ENCODE results near the gene CCL19. TPM values are rescaled to one million over a fixed set of nuclear protein-coding genes. Genes with fewer than 3 reads are reported as not detected.
"Not testable (repeated sequence)": the region's sequence is repeated elsewhere in the genome, so short reads cannot be mapped to it uniquely, and the experiment has no call there.

The CCL19 gene
- polyA plus RNA-seq, result 10 to 100 TPM in 1 of 2 donors, 1 to 10 TPM in 1; 2.2 to 10.5 TPM

DNA sequence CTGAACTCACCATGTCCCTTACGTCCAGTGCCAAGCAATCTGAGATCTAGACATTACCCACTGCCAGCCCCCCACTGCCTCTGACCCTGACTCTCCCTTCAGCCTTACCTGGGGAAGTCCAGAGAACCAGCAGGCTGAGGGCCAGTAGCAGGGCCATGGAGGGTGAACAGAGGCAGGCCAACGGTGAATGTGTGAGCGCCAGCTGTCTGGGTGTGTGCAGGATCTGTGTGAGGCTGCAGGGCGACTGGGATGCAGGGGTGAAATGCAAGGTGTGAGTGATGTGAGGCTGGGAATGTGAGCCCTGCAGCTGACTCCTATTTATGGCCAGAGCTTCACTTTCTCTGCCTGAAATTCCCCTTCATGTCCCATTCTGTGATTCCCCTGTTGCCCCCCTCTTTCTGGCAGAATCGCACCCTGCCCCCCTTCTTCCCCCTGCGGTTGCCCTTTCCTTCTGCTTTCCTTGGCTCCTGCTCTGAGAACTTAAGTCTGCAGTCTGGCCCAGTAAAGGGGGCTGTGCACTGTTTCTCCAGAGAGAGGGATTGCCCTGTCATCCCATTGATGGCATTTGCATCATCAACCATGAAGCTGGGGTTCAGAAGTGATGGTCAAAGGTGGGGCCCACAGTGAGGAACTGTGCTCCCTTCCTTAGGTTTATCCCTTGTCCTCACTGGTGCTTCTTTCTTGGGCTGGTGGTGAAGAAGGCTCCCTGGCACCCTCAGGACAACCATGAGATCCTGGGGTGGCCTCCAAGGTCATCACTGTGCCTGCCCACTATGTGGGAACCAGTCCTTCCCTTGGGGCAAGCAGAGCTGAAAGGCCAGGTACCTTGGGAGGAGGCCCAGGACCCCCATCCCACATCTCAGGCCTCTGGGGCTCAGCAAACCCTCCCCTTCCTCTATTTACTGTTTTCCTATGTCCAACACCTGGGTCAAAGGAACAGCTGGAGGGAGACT, at the start of gene CCL19:
Gene CCL19, minus strand, starts transcription at position 294 of the 953 bp plus-strand sequence. Its CDS starts 137 bp downstream, at position 157.
- Histone ChIP-seq H3K36me3 (ENCODE audit: control insufficient read depth in 2 of 2, insufficient read depth in 2 of 2, low read length in 1 of 2) (no peaks in the 10 kb centered on the region), H3K27me3 (ENCODE audit: control insufficient read depth in 1 of 2, insufficient read depth in 2 of 2, low read length in 2 of 2) (no peaks in the 10 kb centered on the region), H3K4me1 (ENCODE audit: control insufficient read depth in 2 of 2, insufficient read depth in 2 of 2, low read length in 1 of 2) (peaks cover 0 to 5% of the 10 kb centered on the region in 2 donors), H3K9me3 (ENCODE audit: control insufficient read depth in 2 of 2, insufficient read depth in 1 of 2, low read depth in 1 of 2, low read length in 1 of 2) (no peaks in the 10 kb centered on the region), H3K27ac (ENCODE audit: low read depth in 2 of 2, low read length in 1 of 2) (no peak within 1 kb of the TSS), H3K4me3 (ENCODE audit: low read depth in 1 of 2, low read length in 2 of 2) (no peak within 1 kb of the TSS)
- 34 to 41% methylated on average over 6 of the region's 6 CpGs for WGBS, 2 donors

DNA sequence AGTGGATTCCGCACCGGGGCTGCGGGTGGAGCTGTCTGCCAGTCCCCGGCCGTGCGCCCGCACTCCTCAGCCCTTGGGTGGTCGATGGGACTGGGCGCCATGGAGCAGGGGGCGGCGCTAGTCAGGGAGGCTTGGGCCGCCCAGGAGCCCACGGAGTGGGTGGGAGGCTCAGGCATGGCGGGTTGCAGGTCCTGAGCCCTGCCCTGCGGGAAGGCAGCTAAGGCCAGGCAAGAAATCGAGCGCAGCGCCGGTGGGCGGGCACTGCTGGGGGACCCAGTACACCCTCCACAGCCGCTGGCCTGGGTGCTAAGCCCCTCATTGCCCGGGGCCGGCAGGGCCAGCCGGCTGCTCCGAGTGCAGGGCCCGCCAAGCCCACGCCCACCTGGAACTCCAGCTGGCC, 49.1 kb upstream of the CCL19 start:
- H3K27me3 ChIP-seq (ENCODE audit: control insufficient read depth in 1 of 2, insufficient read depth in 2 of 2, low read length in 2 of 2); H3K9me3 ChIP-seq (ENCODE audit: control insufficient read depth in 2 of 2, insufficient read depth in 1 of 2, low read depth in 1 of 2, low read length in 1 of 2); H3K4me3 ChIP-seq (ENCODE audit: low read depth in 1 of 2, low read length in 2 of 2); H3K4me1 ChIP-seq (ENCODE audit: control insufficient read depth in 2 of 2, insufficient read depth in 2 of 2, low read length in 1 of 2); H3K36me3 ChIP-seq (ENCODE audit: control insufficient read depth in 2 of 2, insufficient read depth in 2 of 2, low read length in 1 of 2); H3K27ac ChIP-seq (ENCODE audit: low read depth in 2 of 2, low read length in 1 of 2): not testable (repeated sequence)
- WGBS, 2 donors, result 96 to 97% methylated on average over 19 to 27 of the region's 27 CpGs

DNA sequence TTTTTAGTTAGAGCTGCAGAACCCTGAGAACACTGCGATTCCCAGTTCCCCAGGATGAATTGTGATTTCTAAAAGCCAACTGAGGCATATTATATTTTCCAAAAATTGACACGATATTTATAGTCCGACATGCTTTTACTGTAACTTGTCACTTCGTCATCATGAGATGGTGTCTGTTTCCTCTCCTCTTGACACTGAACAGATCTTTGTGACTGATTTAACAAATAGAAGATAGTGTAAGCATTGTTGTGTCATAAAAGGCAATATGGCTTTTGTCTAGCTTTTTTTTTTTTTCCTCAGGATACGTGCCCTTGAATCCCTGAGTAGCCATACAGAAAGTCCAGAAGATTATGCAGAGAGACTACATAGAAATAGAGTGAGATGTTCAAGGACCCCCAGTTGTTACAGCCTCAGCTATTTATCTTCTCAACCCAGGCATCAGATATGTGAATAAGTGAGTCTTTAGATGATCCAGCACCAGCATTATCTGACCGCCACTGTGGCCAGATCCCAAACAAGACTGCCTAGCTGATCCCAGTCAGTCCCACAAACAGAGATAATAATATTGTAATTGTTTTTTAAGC, 46.7 kb upstream of the CCL19 start:
- no peak overlapping the region for H3K27ac ChIP-seq (ENCODE audit: low read depth in 2 of 2, low read length in 1 of 2)
- no peaks in the 10 kb centered on the region for H3K36me3 ChIP-seq (ENCODE audit: control insufficient read depth in 2 of 2, insufficient read depth in 2 of 2, low read length in 1 of 2)
- no peaks in the 10 kb centered on the region for H3K27me3 ChIP-seq (ENCODE audit: control insufficient read depth in 1 of 2, insufficient read depth in 2 of 2, low read length in 2 of 2)
- H3K4me3 ChIP-seq (ENCODE audit: low read depth in 1 of 2, low read length in 2 of 2), result no peak overlapping the region
- no peaks in the 10 kb centered on the region for H3K9me3 ChIP-seq (ENCODE audit: control insufficient read depth in 2 of 2, insufficient read depth in 1 of 2, low read depth in 1 of 2, low read length in 1 of 2)
- 67 to 70% methylated on average over 6 of the region's 6 CpGs for WGBS, 2 donors
- no peaks in the 10 kb centered on the region for H3K4me1 ChIP-seq (ENCODE audit: control insufficient read depth in 2 of 2, insufficient read depth in 2 of 2, low read length in 1 of 2)

DNA sequence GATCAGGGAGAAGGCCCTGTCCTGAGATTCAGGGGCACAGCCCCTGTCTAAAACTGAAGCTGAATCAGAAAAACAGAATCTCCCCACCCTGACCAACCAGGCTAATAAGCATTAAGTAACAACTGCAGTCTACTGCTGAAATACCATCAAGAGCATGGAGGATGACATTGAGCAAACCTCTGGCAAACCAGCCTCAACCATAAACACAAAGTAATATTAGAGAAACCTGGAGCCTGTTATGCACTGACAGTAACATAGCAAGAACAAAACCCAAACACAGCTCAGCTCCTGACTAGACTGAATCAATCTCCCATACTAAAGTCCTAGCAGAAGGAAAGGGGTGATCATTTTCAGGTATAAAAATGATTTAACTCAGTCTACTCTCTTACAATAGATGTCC, 43.6 kb upstream of the CCL19 start:
- H3K27me3 ChIP-seq (ENCODE audit: control insufficient read depth in 1 of 2, insufficient read depth in 2 of 2, low read length in 2 of 2), result no peaks in the 10 kb centered on the region
- H3K4me3 ChIP-seq (ENCODE audit: low read depth in 1 of 2, low read length in 2 of 2), result no peak overlapping the region
- no peaks in the 10 kb centered on the region for H3K36me3 ChIP-seq (ENCODE audit: control insufficient read depth in 2 of 2, insufficient read depth in 2 of 2, low read length in 1 of 2)
- no peak overlapping the region for H3K27ac ChIP-seq (ENCODE audit: low read depth in 2 of 2, low read length in 1 of 2)
- no peaks in the 10 kb centered on the region for H3K9me3 ChIP-seq (ENCODE audit: control insufficient read depth in 2 of 2, insufficient read depth in 1 of 2, low read depth in 1 of 2, low read length in 1 of 2)
- no peaks in the 10 kb centered on the region for H3K4me1 ChIP-seq (ENCODE audit: control insufficient read depth in 2 of 2, insufficient read depth in 2 of 2, low read length in 1 of 2)

DNA sequence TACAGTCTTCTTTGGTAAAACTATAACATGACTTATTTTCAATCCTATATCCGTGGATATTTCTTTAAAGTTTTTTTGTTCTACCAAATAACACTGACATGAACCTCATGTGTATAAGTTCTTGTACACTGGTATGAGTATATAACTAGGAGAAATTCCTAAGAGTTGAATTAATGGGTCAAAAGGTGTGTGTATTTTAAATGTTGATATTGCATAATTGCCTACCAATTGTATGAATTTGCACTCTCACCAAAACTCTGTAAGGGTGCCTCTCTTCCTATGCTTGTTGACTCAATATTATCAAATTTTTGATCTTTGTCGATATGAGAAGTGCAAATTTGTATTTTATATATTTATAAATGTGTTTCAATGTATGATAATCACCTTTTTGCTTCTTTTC, 41.8 kb upstream of the CCL19 start:
- H3K36me3 ChIP-seq (ENCODE audit: control insufficient read depth in 2 of 2, insufficient read depth in 2 of 2, low read length in 1 of 2), result no peaks in the 10 kb centered on the region
- WGBS, 2 donors, result 85 to 87% methylated on average over 2 of the region's 2 CpGs
- H3K27ac ChIP-seq (ENCODE audit: low read depth in 2 of 2, low read length in 1 of 2), result no peak overlapping the region
- no peaks in the 10 kb centered on the region for H3K4me1 ChIP-seq (ENCODE audit: control insufficient read depth in 2 of 2, insufficient read depth in 2 of 2, low read length in 1 of 2)
- peaks cover 0 to 2% of the 10 kb centered on the region in 2 donors for H3K27me3 ChIP-seq (ENCODE audit: control insufficient read depth in 1 of 2, insufficient read depth in 2 of 2, low read length in 2 of 2)
- no peaks in the 10 kb centered on the region for H3K9me3 ChIP-seq (ENCODE audit: control insufficient read depth in 2 of 2, insufficient read depth in 1 of 2, low read depth in 1 of 2, low read length in 1 of 2)
- H3K4me3 ChIP-seq (ENCODE audit: low read depth in 1 of 2, low read length in 2 of 2), result no peak overlapping the region

DNA sequence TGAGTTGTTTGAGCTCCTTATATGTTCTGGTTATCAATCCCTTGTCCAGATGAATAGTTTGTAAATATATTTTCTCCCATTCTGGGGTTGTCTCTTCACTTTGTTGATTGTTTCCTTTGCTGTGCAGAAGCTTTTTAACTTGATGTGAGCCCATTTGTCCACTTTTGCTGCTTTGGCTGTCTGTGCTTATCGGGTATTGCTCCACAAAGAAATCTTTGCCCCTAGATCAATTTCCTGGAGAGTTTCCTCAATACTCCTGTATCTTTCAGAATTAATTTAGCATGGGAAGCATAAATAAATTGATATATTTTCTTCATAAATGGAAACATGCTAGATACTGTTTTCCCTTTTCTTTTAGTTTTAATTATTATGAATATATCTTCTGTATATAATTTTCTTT, 41.4 kb upstream of the CCL19 start:
- peaks cover 0 to 2% of the 10 kb centered on the region in 2 donors for H3K27me3 ChIP-seq (ENCODE audit: control insufficient read depth in 1 of 2, insufficient read depth in 2 of 2, low read length in 2 of 2)
- no peaks in the 10 kb centered on the region for H3K9me3 ChIP-seq (ENCODE audit: control insufficient read depth in 2 of 2, insufficient read depth in 1 of 2, low read depth in 1 of 2, low read length in 1 of 2)
- 93 to 97% methylated on average over 1 of the region's 1 CpG for WGBS, 2 donors
- no peaks in the 10 kb centered on the region for H3K4me1 ChIP-seq (ENCODE audit: control insufficient read depth in 2 of 2, insufficient read depth in 2 of 2, low read length in 1 of 2)
- no peaks in the 10 kb centered on the region for H3K36me3 ChIP-seq (ENCODE audit: control insufficient read depth in 2 of 2, insufficient read depth in 2 of 2, low read length in 1 of 2)
- no peak overlapping the region for H3K4me3 ChIP-seq (ENCODE audit: low read depth in 1 of 2, low read length in 2 of 2)
- no peak overlapping the region for H3K27ac ChIP-seq (ENCODE audit: low read depth in 2 of 2, low read length in 1 of 2)

DNA sequence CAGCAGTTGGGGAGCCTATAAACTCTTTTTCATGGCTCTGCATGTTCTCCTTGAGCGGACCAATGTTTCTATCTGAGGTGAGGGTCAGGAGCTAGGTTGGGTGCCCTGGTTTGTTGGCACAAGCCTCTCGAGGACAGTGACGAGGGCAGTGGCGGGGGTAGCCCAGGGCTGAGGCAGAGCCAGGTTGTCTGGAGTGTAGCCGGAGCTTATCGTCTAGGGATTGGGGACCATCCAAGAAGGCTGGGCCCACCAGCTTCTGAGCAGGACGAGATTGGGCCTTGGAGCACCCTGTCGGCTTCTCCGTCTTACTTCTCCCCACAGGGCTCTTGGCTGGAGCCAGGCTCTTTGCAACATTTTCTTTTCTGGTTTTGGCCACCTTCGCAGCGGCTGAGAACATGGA, 32.1 kb upstream of the CCL19 start:
- Histone ChIP-seq H3K4me1 (ENCODE audit: control insufficient read depth in 2 of 2, insufficient read depth in 2 of 2, low read length in 1 of 2) (no peaks in the 10 kb centered on the region), H3K9me3 (ENCODE audit: control insufficient read depth in 2 of 2, insufficient read depth in 1 of 2, low read depth in 1 of 2, low read length in 1 of 2) (no peaks in the 10 kb centered on the region), H3K4me3 (ENCODE audit: low read depth in 1 of 2, low read length in 2 of 2) (no peak overlapping the region), H3K36me3 (ENCODE audit: control insufficient read depth in 2 of 2, insufficient read depth in 2 of 2, low read length in 1 of 2) (no peaks in the 10 kb centered on the region), H3K27me3 (ENCODE audit: control insufficient read depth in 1 of 2, insufficient read depth in 2 of 2, low read length in 2 of 2) (no peaks in the 10 kb centered on the region), H3K27ac (ENCODE audit: low read depth in 2 of 2, low read length in 1 of 2) (no peak overlapping the region)
- WGBS, 2 donors, result 94 to 95% methylated on average over 11 of the region's 11 CpGs

DNA sequence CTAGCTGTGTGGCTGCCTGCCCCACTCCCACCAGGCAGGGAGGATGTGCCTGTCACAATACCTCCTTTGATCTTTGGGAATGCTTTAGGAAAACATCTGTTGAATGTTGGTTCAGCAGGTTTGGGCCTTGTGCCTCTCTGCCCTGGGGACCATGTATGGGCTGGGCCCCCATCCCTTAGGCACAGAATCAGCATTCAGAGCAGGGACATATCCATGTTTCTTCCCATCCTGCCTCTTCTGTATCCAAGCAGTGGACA, 28.6 kb upstream of the CCL19 start:
- not testable (repeated sequence) for H3K27ac ChIP-seq (ENCODE audit: low read depth in 2 of 2, low read length in 1 of 2); H3K9me3 ChIP-seq (ENCODE audit: control insufficient read depth in 2 of 2, insufficient read depth in 1 of 2, low read depth in 1 of 2, low read length in 1 of 2); H3K4me3 ChIP-seq (ENCODE audit: low read depth in 1 of 2, low read length in 2 of 2); H3K36me3 ChIP-seq (ENCODE audit: control insufficient read depth in 2 of 2, insufficient read depth in 2 of 2, low read length in 1 of 2); H3K4me1 ChIP-seq (ENCODE audit: control insufficient read depth in 2 of 2, insufficient read depth in 2 of 2, low read length in 1 of 2); H3K27me3 ChIP-seq (ENCODE audit: control insufficient read depth in 1 of 2, insufficient read depth in 2 of 2, low read length in 2 of 2)

DNA sequence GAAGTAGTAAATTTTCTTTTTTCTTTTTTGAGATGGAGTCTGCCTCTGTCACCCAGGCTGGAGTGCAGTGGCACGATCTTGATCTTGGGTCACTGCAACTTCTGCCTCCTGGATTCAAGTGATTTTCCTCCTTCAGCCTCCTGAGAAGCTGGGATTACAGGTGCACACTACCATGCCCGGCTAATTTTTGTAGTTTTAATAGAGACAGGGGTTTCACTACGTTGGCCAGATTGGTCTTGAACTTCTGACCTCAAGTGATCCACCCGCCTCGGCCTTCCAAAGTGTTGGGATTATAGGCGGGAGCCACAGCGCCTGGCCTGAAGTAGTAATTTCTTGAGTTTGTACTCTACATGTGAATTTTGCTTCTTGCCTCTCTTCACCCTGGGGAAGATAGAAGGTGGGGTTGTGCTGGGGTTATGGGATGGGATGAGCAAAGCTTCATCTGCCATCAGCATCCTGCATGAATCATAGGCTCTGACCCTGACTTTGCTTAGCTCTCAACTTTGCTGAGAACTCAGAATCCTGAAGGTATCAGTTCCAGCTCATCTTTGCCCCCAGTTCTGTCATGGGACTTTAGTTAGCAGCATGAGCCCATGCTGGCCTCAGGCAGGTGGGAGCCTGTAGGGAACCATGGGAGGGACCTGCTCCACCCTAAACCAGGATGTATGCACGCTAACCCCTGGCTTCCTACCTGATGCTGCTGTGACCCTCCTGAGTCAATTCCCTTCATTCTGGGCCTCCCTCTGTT, 28.1 kb upstream of the CCL19 start:
- Histone ChIP-seq H3K27me3 (ENCODE audit: control insufficient read depth in 1 of 2, insufficient read depth in 2 of 2, low read length in 2 of 2) (no peaks in the 10 kb centered on the region), H3K4me3 (ENCODE audit: low read depth in 1 of 2, low read length in 2 of 2) (no peak overlapping the region)
- WGBS, 2 donors, result 82 to 84% methylated on average over 8 of the region's 8 CpGs

More for the DNA sequence above, 28.1 kb upstream of the CCL19 start:
- Histone ChIP-seq H3K9me3 (ENCODE audit: control insufficient read depth in 2 of 2, insufficient read depth in 1 of 2, low read depth in 1 of 2, low read length in 1 of 2) (no peaks in the 10 kb centered on the region), H3K36me3 (ENCODE audit: control insufficient read depth in 2 of 2, insufficient read depth in 2 of 2, low read length in 1 of 2) (no peaks in the 10 kb centered on the region), H3K4me1 (ENCODE audit: control insufficient read depth in 2 of 2, insufficient read depth in 2 of 2, low read length in 1 of 2) (no peaks in the 10 kb centered on the region), H3K27ac (ENCODE audit: low read depth in 2 of 2, low read length in 1 of 2) (no peak overlapping the region)
